HG03342 (cell line): ENCODE measurements around the gene STAT3.
"Not testable (repeated sequence)": the region's sequence is repeated elsewhere in the genome, so short reads cannot be mapped to it uniquely, and the experiment has no call there.

Experiments used
- ATAC-seq: cut with Tn5 transposase; IDR thresholded peaks from one replicate; pipeline ENCODE4 v1.9.1; 2021; ENCODE audit warnings: mild to moderate bottlenecking, moderate library complexity; ENCODE audit not compliant: unreplicated experiment

STAT3 gene

DNA sequence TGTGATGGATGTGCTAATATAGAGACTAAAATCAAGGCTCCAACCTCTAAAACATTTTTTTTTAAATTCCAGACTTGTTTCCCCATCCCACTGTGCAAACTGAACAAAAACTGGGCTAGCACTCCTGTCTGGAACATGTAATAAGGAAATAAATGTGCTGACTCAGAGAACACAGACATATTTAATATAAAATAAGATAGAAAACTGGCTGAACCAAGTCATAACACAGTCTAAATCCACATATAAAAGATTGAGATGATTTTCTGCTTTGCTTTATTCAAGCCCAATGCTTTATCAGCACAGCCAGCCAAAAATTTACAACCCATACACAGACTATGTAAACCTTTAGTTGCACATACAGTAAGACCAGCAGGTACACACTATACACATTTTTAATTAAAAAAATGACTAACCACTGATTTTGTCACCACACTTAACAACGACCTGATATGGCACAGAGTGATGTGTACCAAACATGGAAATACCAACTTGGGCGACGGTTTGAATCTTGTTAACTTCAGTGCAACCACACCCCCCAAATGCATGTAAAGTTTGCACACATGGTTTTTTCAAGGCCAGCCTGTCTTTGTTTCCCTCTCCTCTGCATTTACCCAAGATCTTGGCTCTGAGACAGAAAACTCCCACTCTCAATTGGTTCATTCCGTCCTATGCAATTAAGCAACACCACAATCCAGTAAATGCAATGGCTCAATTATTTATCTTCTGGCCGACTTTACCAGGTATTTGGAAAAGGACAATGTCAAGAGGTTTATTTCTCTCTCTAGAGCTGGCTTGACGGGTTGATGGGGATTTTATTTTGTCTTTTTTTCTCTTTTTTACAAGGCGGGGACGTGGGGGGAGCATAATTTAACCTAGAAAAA is 1.2 kb downstream of the STAT3 start:
- no peak for ATAC-seq

GRCh38 chr17:42381898-42382297 is 6.3 kb downstream of the STAT3 start:
- no peak for ATAC-seq

DNA sequence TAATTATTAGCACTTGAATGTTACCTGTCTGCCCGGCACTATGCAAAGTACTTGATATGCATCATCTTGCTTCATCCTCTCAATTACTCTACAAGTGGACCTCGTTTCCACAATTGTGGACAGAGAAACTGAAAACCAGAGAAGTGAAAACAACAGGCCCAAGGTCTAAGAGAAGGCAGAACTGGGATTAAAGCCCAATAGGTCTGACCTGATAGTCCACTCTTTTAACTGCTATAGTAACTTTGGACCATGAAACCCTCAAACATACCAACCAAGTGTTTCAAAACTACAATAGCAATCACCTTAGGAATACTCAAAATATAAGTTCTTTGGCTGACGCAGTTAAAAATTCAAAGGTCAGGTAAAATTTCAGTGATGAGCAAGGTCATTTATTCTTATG is 7.3 kb downstream of the STAT3 start:
- ATAC-seq = no peak

GRCh38 chr17:42378959-42379594 is 9.2 kb downstream of the STAT3 start:
- no peak for ATAC-seq

DNA sequence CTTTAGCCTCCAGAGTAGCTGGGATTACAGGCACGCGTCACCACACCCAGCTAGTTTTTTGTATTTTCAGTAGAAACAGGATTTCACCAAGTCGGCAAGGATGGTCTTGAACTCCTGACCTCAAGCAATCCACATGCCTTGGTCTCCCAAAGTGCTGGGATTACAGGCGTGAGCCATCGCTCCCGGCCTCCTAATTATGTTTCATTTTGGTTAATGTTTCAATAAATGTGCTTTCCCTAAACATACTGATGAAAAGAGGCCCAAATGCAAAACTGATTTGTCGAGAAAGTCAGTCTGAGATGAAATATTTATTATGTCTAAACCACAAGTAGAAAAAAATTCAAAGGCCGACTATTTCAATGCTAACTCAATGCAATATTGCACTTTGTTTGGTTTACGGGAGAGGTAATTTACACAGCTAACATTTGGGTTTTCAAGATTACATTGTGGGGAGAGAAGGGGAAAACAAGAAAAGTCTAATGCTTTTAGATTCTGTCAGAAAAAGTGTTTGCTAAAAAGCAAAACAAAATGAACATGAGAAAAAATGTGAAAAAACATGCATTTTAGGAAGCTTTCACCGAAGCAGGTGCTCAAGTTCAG is 9.8 kb downstream of the STAT3 start:
- no peak for ATAC-seq

DNA sequence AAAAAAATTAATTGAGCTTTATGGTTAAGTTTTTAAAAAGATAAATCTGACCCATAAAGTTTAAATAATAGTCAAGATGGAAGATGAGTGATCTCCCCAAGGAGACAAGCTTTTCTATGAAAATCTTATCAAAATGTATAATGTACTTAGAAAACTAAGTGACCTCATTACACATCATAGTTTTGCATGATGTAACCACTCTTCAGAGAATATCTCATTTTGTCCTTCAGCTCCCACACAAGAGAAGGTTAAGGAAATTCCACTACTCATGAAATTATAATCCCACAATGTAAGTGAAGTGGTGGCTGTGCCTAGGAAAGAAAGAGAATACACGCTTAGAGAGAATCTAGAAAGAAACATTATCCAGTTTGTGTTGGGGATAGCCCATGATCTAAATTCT is 14.3 kb downstream of the STAT3 start:
- no peak for ATAC-seq

- no peak for ATAC-seq
Observed at GRCh38 chr17:42372142-42372541, 16.1 kb downstream of the STAT3 start.

DNA sequence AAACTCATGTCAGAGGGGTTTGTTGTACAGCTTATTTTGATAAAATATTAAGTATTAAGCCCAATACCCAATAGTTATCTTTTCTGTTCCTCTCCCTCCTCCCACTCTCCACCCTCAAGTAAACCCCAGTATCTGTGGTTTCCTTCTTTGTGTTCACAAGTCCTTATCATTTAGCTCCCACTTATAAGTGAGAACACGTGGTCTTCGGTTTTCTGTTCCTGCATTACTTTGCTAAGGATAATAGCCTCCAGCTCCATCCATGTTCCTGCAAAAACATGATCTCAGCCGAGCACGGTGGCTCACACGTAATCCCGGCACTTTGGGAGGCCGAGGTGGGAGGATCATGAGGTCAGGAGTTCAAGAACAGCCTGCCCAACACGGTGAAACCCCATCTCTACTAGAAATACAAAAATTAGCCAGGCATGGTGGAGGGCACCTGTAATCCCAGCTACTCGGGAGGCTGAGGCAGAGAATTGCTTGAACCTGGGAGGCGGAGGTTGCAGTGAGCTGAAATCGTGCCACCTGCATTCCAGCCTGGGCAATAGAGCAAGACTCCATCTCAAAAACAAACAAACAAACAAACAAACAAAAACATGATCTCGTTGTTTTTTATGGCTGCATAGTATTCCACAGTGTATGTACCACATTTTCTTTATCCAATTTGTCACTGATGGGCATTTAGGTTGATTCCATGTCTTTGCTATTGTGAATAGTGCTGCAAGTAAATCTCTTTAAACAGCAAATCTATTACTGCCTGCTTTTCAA is 19.3 kb downstream of the STAT3 start:
- not testable (repeated sequence) for ATAC-seq

DNA sequence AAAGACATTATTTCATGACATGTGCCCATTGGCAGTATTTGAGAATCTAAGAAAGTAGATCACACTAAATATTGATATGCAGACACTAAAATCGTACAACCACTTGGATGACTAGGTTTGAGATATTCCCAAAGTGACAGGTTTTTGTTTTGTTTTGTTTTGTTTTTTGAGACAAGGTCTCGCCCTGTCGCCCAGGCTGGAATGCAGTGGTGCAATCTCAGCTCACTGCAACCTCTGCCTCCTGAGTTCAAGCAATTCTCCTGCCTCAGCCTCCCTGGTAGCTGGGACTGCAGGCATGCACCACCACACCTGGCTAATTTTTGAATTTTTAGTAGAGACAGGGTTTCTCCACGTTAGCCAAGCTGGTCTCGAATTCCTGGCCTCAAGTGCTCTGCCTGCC is 19.9 kb downstream of the STAT3 start:
- not testable (repeated sequence) for ATAC-seq

DNA sequence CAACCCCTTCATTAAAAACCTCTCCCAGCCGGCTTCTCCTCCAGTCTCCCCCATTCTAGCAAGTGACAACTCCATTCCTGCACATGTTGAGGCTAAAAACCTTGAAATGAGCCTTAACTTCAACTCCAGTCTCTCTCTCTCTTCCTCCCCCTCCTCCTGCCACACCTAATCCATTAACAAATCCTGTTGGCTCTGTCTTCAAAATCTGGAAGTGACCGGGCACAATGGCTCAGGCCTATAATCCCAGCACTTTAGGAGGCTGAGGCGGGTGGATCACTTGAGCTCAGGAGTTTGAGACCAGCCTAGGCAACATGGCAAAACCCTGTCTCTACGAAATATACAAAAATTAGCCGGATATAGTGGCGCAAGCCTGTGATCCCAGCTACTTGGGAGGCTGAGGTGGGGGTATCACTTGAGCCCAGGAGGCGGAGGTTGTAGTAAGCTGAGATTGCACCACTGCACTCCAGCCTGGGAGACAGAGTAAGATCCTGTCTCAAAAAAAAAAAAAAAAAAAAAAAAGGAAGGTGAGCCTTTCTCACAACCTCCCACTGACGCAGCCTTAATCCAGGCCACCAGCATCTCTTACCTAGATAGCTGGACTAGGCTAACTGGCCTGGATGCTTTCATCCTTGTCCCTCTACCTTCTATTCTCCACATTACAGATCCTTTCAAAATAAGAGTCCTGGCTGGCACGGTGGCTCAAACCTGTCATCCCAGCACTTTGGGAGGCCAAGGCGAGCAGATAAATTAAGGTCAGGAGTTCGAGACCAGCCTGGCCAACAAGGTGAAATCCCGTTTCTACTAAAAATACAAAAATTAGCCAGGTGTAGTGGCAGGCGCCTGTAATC is 21.8 kb downstream of the STAT3 start:
- not testable (repeated sequence) for ATAC-seq

GRCh38 chr17:42365136-42365535 is 23.1 kb downstream of the STAT3 start:
- ATAC-seq = no peak

DNA sequence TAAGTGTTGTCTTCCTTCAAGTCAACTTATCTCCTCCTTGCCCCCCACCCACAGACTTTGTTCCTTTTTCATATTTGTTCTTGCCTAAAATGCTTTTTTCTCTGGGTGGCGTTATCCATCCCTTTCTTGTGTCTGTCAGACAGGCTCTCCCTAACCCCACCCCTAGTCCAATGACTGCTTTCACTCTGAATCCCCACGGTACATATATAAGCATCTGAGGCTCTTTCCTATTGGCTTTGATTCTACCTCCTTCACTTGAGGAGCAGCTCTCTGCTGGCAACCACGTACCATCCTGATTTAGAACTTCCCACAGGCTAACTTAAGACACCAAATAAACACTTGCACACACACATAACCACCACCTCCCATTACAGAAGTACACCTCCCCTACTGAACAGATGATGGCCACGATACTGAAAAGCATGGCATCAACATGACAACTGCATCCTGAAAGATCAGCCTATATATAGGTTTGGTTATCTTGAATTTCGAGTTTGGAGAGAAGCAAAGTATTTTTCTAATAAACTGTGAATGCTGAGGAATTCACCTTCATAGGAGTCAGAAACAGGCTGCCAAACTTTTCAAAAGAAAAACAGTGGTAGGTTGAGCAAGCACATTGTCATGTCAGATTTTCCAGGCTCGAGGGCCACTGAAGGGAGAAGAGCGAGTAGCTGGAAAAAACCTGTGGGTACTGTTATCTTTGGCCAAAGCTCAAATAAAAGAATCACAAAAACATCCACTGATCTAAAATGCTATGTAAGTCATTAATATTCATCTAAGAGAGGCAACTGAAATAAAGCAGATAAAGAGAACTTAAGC is 24.3 kb downstream of the STAT3 start:
- ATAC-seq = no peak

DNA sequence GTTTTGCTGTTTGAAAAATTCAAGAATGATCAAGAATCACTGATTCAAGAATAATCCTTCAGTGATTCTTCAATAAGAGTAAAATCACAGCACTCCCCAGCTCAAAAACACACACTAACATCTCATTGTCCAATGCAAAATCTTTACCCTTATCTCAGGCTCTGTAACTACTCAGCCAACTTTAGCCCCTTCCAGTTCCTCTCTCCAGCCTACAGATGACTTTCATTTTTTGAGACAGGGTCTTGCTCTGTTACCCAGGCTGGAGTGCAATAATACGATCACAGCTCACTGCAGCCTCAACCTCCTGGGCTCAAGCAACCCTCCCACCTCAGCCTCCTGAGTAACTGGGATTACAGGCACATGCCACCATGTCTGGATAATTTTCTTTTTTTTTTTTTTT is 25.0 kb downstream of the STAT3 start:
- no peak for ATAC-seq

DNA sequence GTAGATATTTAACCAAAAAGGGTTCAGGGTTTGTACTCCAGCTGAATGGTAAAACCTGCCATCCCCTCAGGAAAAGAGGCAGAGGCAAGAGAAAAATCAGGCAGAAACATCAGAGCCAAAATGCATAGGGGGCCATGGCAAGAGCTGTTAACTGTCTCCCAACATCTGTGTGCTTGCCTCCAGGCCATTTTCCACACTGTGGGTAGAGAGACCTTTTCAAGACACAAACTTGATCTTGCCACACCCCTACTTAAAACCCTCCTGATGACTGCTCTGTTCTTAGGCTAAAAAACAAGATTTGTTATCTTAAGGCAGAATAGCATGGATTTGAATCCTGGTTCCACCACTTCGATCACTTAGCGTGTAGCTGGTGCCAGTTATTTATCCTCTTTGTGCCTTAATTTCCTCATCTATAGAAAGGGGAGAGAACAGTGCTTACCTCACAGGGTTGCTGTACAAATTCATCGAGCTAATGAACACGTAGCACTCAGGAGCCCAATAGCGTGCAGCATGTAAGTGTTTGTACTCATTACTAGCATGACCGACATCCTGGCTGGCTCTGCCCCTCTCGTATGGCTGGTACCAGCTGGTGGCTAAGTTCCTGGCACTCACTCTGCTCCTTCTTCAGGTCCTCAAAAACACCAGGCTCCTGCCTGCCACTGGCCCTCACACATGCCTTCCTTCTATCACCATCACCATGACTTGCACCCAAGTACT is 25.8 kb downstream of the STAT3 start:
- ATAC-seq = no peak

- no peak for ATAC-seq
Observed at GRCh38 chr17:42361781-42362186, 26.5 kb downstream of the STAT3 start.

DNA sequence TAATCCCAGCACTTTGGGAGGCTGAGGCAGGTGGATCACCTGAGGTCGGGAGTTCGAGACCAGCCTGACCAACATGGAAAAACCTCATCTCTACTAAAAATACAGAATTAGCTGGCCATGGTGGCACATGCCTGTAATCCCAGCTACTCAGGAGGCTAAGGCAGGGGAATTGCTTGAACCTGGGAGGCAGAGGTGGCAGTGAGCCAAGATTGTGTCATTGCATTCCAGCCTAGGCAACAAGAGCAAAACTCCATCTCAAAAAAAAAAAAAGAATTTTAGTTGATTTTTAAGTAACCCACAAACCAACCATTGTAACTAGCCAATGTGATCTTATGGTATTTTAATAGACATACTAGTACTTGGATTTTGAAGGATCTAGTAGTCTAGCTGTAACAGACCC is 27.9 kb downstream of the STAT3 start:
- not testable (repeated sequence) for ATAC-seq

DNA sequence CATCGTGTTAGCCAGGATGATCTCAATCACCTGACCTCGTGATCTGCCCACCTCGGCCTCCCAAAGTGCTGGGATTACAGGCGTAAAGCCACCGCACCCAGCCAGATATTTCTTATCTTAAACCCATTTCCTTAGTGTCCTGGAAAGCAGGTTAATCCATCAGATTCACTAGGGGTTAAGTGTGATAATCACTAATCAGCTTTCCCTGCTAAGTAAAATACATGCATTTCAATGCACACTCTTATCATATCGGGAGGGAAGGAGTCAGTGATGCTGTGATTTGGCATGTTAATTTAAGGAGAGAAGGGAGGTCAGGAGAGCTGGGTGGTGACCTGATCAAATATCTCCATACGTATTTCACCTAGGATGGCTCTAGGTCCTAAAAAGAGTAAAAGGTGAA is 29.1 kb downstream of the STAT3 start:
- no peak for ATAC-seq

GRCh38 chr17:42358434-42358833 is 29.8 kb downstream of the STAT3 start:
- no peak for ATAC-seq
